Measurements from ENCODE around the gene IFNGR1.

- TF ChIP-seq MAZ (IDR thresholded peaks at IDR 0.05; ENCODE audit: borderline replicate concordance, low read depth, low read length) (no peak), MAZ (CRISPR knock-in tag; IDR thresholded peaks at IDR 0.05; ENCODE audit: low read depth) (no peak), TBP (CRISPR knock-in tag; IDR thresholded peaks at IDR 0.05) (no peak), ZNF350 (CRISPR knock-in tag; IDR thresholded peaks at IDR 0.05; ENCODE audit: borderline replicate concordance, low read depth) (no peak), MLXIP (CRISPR knock-in tag; IDR thresholded peaks at IDR 0.05; ENCODE audit: borderline replicate concordance) (no peak), ZNF263 (CRISPR knock-in tag; IDR thresholded peaks at IDR 0.05) (no peak), ATM (IDR thresholded peaks at IDR 0.05; ENCODE audit: borderline replicate concordance) (no peak)
Measured at GRCh38 chr6:137211910-137212309, 7.3 kb downstream of the IFNGR1 start.

All from HepG2 (cell line).